ENCODE results near the gene GRIA1.

Gene GRIA1

GRCh38 chr5:153490118-153491037 lies at the start of gene GRIA1:
Gene GRIA1, plus strand, starts transcription at chr5:153490670.
- no peak for DNase-seq

GRCh38 chr5:153445875-153446579 lies 44.4 kb upstream of the GRIA1 start:
- no peak for DNase-seq

GRCh38 chr5:153447534-153447933 lies 42.9 kb upstream of the GRIA1 start:
- DNase-seq = no peak

DNA sequence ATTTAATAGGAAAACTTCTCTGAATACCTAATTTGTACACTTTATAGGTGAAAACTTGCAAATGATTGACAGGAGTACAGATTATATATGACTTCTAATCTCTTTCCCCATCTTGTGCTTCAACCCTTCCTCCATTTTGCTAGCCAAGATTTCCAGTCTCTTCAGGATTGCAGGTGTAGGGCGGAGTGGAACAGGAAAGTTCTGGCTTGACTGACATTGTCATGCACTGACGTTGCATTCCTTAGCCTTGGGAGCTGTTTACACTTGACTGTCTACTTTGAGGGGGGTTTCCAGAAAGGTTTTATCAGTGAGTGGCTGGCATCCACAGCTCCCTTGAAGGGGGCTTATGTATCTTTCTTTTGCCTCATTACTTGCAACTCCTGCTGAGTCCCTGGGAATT lies 34.1 kb upstream of the GRIA1 start:
- no peak for DNase-seq

- no peak for DNase-seq
Measured at GRCh38 chr5:153456993-153457392, 33.5 kb upstream of the GRIA1 start.

DNA sequence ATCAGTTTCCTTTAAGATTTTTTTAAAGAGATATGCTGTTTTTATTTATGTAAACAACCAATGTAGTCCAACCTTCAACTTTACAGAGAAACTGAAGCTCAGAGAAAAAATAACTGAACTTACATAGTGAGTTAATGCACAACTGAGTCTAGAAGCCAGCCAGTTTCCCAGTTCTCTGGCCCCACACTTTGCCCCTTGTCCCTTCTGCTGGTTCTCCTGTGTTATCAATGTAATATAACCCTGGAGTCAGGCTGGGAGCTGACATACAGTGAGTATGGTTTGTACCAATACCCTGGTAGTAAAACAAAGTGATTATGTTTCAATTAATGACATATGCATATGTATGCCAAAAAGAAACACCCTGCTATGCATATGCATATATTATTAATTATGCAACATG lies 32.2 kb upstream of the GRIA1 start:
- DNase-seq = no peak

GRCh38 chr5:153459051-153459743 lies 31.3 kb upstream of the GRIA1 start:
- DNase-seq = no peak

- DNase-seq = no peak
Measured at GRCh38 chr5:153460421-153460820, 30.0 kb upstream of the GRIA1 start.

- no peak for DNase-seq
Measured at GRCh38 chr5:153461341-153461740, 29.1 kb upstream of the GRIA1 start.

DNA sequence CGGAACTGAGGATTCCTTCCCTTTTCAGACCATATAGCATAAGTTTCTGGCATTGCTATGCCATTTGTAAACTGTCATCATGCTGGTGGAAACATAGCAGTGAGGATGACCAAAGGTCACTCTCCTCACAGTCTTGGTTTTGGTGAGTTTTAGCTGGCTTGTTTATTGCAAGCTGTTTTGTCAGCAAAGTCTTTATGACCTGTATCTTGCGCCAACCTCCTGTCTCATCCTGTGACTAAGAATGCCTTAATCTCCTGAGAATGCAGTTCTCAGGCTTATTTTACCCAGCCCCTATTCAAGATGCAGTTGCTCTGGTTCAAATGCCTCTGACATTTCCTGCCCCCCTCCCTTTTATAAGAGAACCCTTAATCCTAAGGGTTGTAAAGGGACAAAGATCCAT lies 26.7 kb upstream of the GRIA1 start:
- DNase-seq = no peak

DNA sequence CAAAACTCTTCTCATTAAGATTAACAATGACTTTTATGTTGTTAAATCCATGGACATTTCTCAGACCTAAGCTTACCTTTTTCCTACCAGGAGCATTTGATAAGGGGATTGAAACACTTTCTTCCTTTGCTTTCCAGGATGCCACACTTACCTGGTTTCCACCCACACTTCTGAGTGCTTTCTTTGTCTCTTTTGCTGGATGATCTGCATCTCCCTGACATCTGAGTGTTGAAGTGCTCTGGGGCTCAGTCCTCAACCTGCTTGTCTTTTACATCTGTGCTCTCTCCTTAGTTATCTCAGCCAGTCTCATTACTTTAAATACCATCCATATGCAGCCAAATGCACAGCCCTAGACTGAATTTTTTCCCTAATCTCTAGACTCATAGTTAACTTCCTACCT lies 22.9 kb upstream of the GRIA1 start:
- DNase-seq = no peak

GRCh38 chr5:153469423-153469822 lies 21.0 kb upstream of the GRIA1 start:
- DNase-seq = no peak

DNA sequence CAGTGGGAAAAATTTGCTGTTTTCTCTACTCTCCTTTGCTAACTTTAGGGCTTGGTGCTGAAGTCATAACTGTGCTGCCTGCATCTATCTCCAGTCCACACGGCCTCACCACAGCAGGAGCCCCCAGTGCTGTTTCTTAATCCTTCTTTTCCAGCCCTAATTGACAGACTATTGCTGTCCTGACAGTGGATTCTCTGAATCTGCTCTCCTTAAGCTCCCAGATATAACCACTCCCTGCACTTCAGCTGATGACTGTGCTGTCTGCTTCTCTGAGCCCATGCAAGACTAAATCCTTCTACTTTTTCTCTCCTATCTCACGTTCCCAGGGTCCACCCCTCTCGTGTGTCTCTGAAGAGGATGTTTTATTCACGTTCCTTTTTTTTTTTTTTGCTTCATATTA lies 19.7 kb upstream of the GRIA1 start:
- no peak for DNase-seq

GRCh38 chr5:153476767-153477166 lies 13.7 kb upstream of the GRIA1 start:
- DNase-seq = no peak

DNA sequence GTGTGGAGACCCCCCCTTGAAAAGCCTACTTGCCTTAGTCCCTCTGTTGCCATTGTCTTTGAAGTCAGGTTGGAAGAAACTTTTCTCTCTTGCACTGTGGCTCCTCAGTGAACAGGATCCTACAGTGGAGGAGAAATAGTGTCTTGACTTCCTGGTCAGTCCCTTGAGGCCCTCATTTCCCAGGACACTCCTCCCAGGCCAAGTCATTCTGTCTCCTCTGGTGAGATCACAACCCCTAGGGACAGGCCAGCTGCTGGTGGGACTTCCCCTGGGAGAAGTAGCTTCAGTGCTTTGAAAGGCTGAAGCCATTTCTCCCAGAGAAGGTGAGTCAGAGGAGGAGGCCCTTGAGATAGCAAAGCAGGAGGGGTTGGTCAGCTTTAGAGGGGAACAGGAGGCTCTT lies 10.1 kb upstream of the GRIA1 start:
- no peak for DNase-seq

DNA sequence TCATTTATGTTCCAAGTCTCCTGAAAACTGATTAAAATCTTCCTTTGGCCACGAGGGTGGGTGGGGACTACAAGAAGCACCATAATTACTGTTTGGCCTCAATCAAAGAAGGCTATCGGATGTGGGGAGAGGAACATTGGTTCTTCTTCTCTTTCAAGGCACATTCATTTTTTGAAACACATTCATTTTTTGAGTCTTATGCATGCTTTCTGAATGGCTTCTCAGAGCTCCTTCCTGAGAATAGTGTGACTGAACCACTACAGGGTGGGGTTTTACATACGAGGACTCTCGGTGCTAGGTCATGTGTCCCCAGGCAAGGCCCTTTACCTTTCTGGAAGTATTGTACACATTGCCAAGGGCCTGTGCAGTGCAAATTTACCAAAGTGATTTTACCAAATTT lies 7.0 kb upstream of the GRIA1 start:
- no peak for DNase-seq

DNA sequence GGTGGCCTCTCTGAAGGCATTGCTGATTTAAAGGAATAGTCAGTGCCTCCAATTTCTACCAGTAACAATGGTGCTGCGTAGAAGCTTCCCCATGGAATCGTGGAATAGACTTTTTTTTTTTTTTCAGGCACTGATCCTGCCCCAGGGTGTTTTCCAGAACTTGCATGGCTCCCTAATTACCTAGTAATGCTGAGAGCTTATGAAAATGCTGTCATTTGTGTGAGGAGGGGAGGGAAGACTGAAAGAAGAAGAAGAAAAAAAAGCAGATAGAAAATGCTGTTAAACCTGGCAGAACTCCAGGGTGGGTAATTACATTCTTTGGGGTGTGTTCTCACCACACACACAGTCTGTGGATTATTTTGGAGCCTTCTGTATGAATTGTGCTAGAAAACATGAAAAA lies 4.8 kb upstream of the GRIA1 start:
- no peak for DNase-seq

- no peak for DNase-seq
Measured at GRCh38 chr5:153486771-153487170, 3.7 kb upstream of the GRIA1 start.

- no peak for DNase-seq
Measured at GRCh38 chr5:153489611-153490010, 859 bp upstream of the GRIA1 start.

- no peak for DNase-seq
Measured at GRCh38 chr5:153491038-153491744, 721 bp downstream of the GRIA1 start.

DNA sequence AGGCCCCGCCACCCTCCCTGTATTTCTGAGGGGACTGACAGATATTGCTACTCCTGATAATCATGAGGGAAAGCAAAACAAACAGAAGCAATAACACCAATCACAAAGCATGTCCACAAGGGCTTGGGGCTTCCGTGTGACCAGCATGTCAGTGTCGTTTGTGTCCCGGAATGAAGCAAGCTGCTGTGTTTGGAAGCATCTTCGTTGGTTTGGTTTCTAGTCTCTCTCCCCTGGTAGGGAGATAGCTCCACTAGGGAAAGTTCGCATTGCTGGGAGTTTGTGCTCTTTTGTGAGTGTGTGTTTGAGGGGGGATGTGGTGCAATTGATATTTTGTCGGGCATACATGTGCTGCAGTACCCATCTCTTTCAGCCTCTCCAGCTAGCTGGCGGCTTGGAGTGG lies 1.4 kb downstream of the GRIA1 start:
- DNase-seq = no peak

GRCh38 chr5:153496835-153497234 lies 6.4 kb downstream of the GRIA1 start:
- DNase-seq = no peak

GRCh38 chr5:153498516-153498915 lies 8.0 kb downstream of the GRIA1 start:
- no peak for DNase-seq
